IMR-90 (cell line): ENCODE measurements around the gene PRDM10. TPM values are rescaled to one million over a fixed set of nuclear protein-coding genes. Genes with fewer than 3 reads are reported as not detected.

ENCODE experiments used
- ATAC-seq: fragments of 200-7000 bp; cut with Tn5 transposase; 2 replicates; pipeline ENCODE4 v1.9.1; 2020; ENCODE audit warnings: low read depth, mild to moderate bottlenecking, moderate library complexity
- BruUV-seq: library from RNA; stranded (reverse); fragments of 400-500 nt; replicated peaks from 2 replicates; lab custom pipeline; 2021; lab: Mats Ljungman, UMichigan
- CTCF ChIA-PET: fragments of 300-600 bp; formaldehyde crosslinking; extraction: SDS; loops from one replicate; lab custom pipeline; 2021; ENCODE audit warnings: antibody characterized with exemption; lab: Yijun Ruan, JAX
- POLR2A ChIA-PET: fragments of 300-600 bp; sonication (Branson Sonifier 250); formaldehyde crosslinking; loops from one replicate; lab custom pipeline; 2022; ENCODE audit warnings: antibody characterized with exemption; ENCODE audit not compliant: unreplicated experiment; lab: Charles Lee
- DNase-seq: peaks from one replicate; pipeline ENCODE4 v3.0.0; 2013
- H2AFZ ChIP-seq: replicated peaks from 2 replicates; pipeline ENCODE3; 2013; ENCODE audit warnings: low read length, mild to moderate bottlenecking; ENCODE audit not compliant: poor library complexity
- H2AK5ac ChIP-seq: 2 replicates; pipeline ENCODE4 v1.6.1; 2013; ENCODE audit warnings: low read depth, low read length, inconsistent platforms
- H2AK9ac ChIP-seq: replicated peaks from 2 replicates; pipeline ENCODE3; 2013; ENCODE audit warnings: mild to moderate bottlenecking, low read depth, low read length, moderate library complexity; ENCODE audit not compliant: poor library complexity
- H2BK120ac ChIP-seq: 2 replicates; pipeline ENCODE4 v1.6.1; 2013; ENCODE audit warnings: low read depth, low read length, inconsistent platforms
- H2BK15ac ChIP-seq: 3 replicates; pipeline ENCODE4 v1.6.1; 2013; ENCODE audit warnings: low read depth, low read length, inconsistent platforms
- H2BK20ac ChIP-seq: 2 replicates; pipeline ENCODE4 v1.6.1; 2013; ENCODE audit warnings: low read depth, mild to moderate bottlenecking, inconsistent platforms, low read length, moderate library complexity
- H2BK5ac ChIP-seq: 2 replicates; pipeline ENCODE4 v1.6.1; 2013; ENCODE audit warnings: mild to moderate bottlenecking, low read depth, low read length, inconsistent platforms; ENCODE audit not compliant: poor library complexity, severe bottlenecking
- H3K14ac ChIP-seq: replicated peaks from 2 replicates; pipeline ENCODE4 v1.6.1; 2013; ENCODE audit warnings: low read depth, low read length, inconsistent platforms
- H3K18ac ChIP-seq: 2 replicates; pipeline ENCODE4 v1.6.1; 2013; ENCODE audit warnings: low read depth, low read length, control low read depth
- H3K23ac ChIP-seq: 2 replicates; pipeline ENCODE4 v1.6.1; 2013; ENCODE audit warnings: low read depth, low read length, inconsistent platforms
- H3K27ac ChIP-seq: 2 replicates; pipeline ENCODE4 v1.5.1; 2013; ENCODE audit warnings: mild to moderate bottlenecking, control low read depth, low read length; ENCODE audit not compliant: insufficient read depth
- H3K27me3 ChIP-seq: 2 replicates; pipeline ENCODE4 v1.6.1; 2013; ENCODE audit warnings: low read length; ENCODE audit not compliant: control insufficient read depth, insufficient read depth
- H3K36me3 ChIP-seq: 2 replicates; pipeline ENCODE4 v1.6.1; 2013; ENCODE audit warnings: low read length, mixed read lengths; ENCODE audit not compliant: control insufficient read depth, insufficient read depth
- H3K4ac ChIP-seq: 2 replicates; pipeline ENCODE4 v1.6.1; 2013; ENCODE audit warnings: low read depth, low read length, inconsistent platforms
- H3K4me1 ChIP-seq: 2 replicates; pipeline ENCODE4 v1.6.1; 2013; ENCODE audit warnings: low read length, mixed read lengths; ENCODE audit not compliant: control insufficient read depth, insufficient read depth
- H3K4me2 ChIP-seq: 2 replicates; pipeline ENCODE4 v1.6.1; 2013; ENCODE audit warnings: low read depth, mild to moderate bottlenecking, control low read depth, low read length, moderate library complexity
- H3K4me3 ChIP-seq: 2 replicates; pipeline ENCODE4 v1.5.1; 2013; ENCODE audit warnings: low read depth, mild to moderate bottlenecking, control low read depth, low read length, moderate library complexity; ENCODE audit not compliant: insufficient read depth
- H3K56ac ChIP-seq: 2 replicates; pipeline ENCODE4 v1.6.1; 2013; ENCODE audit warnings: low read length, inconsistent platforms; ENCODE audit not compliant: insufficient read depth; ENCODE audit errors: extremely low read depth
- H3K79me1 ChIP-seq, 2 experiments: 2 replicates each; pipeline ENCODE4 v1.6.1; 2013; ENCODE audit warnings: low read length in 2 of 2, inconsistent platforms in 1 of 2, low read depth in 1 of 2
- H3K9ac ChIP-seq: 2 replicates; pipeline ENCODE4 v1.6.1; 2013; ENCODE audit warnings: low read depth, low read length, control low read depth
- H3K9me1 ChIP-seq: 2 replicates; pipeline ENCODE4 v1.6.1; 2013; ENCODE audit warnings: low read length, inconsistent platforms; ENCODE audit not compliant: insufficient read depth
- H3K9me3 ChIP-seq: 2 replicates; pipeline ENCODE4 v1.6.1; 2013; ENCODE audit warnings: low read length; ENCODE audit not compliant: control insufficient read depth, insufficient read depth
- H4K20me1 ChIP-seq: 2 replicates; pipeline ENCODE4 v1.6.1; 2013; ENCODE audit warnings: low read length, inconsistent platforms; ENCODE audit not compliant: insufficient read depth
- H4K5ac ChIP-seq: 2 replicates; pipeline ENCODE4 v1.6.1; 2013; ENCODE audit warnings: mild to moderate bottlenecking, low read depth, low read length, control low read depth
- H4K8ac ChIP-seq, 2 experiments: 2 replicates each; pipeline ENCODE4 v1.6.1; 2013; ENCODE audit warnings: low read depth in 2 of 2, low read length in 2 of 2, control low read depth in 1 of 2, inconsistent platforms in 1 of 2
- H4K91ac ChIP-seq: 2 replicates; pipeline ENCODE4 v1.6.1; 2013; ENCODE audit warnings: low read depth, low read length, inconsistent platforms; ENCODE audit not compliant: insufficient read depth
- BHLHE40 ChIP-seq: fragments of 150-350 bp; IDR thresholded peaks from 2 replicates; pipeline ENCODE4 v1.6.1; 2016; ENCODE audit warnings: mild to moderate bottlenecking, low read depth, low read length
- CHD1 ChIP-seq: IDR thresholded peaks from 2 replicates; pipeline ENCODE4 v1.6.1; 2012; ENCODE audit warnings: low read depth, low read length, improper control_type of control experiment
- CTCF ChIP-seq: conservative IDR thresholded peaks from 2 replicates; pipeline ENCODE4 v1.5.1; 2012; ENCODE audit warnings: mild to moderate bottlenecking, low read depth, low read length, improper control_type of control experiment
- ELK1 ChIP-seq: fragments of 150-350 bp; IDR thresholded peaks from 2 replicates; pipeline ENCODE4 v1.6.1; 2016; ENCODE audit warnings: low read depth, mild to moderate bottlenecking, low read length, moderate library complexity, borderline replicate concordance
- FOS ChIP-seq: fragments of 150-350 bp; IDR thresholded peaks from 2 replicates; pipeline ENCODE4 v1.6.1; 2016; ENCODE audit warnings: low read depth, low read length
- MAFK ChIP-seq: IDR thresholded peaks from 2 replicates; pipeline ENCODE4 v1.6.1; 2012; ENCODE audit warnings: low read depth, low read length, improper control_type of control experiment
- MAZ ChIP-seq: IDR thresholded peaks from 2 replicates; pipeline ENCODE4 v1.6.1; 2012; ENCODE audit warnings: low read depth, mild to moderate bottlenecking, low read length, improper control_type of control experiment, moderate library complexity, borderline replicate concordance
- MXI1 ChIP-seq: IDR thresholded peaks from 2 replicates; pipeline ENCODE4 v1.6.1; 2012; ENCODE audit warnings: low read depth, mild to moderate bottlenecking, low read length, moderate library complexity, borderline replicate concordance
- NFE2L2 ChIP-seq: fragments of 150-350 bp; IDR thresholded peaks from 2 replicates; pipeline ENCODE4 v1.6.1; 2016; ENCODE audit warnings: low read depth, mild to moderate bottlenecking, low read length
- POLR2A ChIP-seq: IDR thresholded peaks from 2 replicates; pipeline ENCODE4 v1.6.1; 2012; ENCODE audit warnings: mild to moderate bottlenecking, low read depth, low read length
- RAD21 ChIP-seq: IDR thresholded peaks from 2 replicates; pipeline ENCODE4 v1.6.1; 2012; ENCODE audit warnings: low read length, improper control_type of control experiment
- RCOR1 ChIP-seq: IDR thresholded peaks from 2 replicates; pipeline ENCODE4 v1.6.1; 2012; ENCODE audit warnings: mild to moderate bottlenecking, low read length, improper control_type of control experiment; ENCODE audit not compliant: insufficient replicate concordance
- RFX5 ChIP-seq: IDR thresholded peaks from 2 replicates; pipeline ENCODE4 v1.8.0; 2012; ENCODE audit warnings: low read depth, mild to moderate bottlenecking, low read length, moderate library complexity
- SMC3 ChIP-seq: fragments of 150-350 bp; IDR thresholded peaks from 2 replicates; pipeline ENCODE4 v1.6.1; 2016; ENCODE audit warnings: low read depth, mild to moderate bottlenecking, antibody characterized with exemption, low read length, moderate library complexity
- USF2 ChIP-seq: fragments of 150-350 bp; IDR thresholded peaks from 2 replicates; pipeline ENCODE4 v1.6.1; 2017; ENCODE audit warnings: mild to moderate bottlenecking, antibody characterized with exemption, low read length, low read depth
- WGBS, 2 experiments: methylation state at CpG; one replicate each; pipeline versions ENCODE4 v1.1.5 to v1.1.7; 2013; ENCODE audit warnings: missing lambda C conversion rate in 2 of 2; ENCODE audit not compliant: insufficient read length in 1 of 2; ENCODE audit errors: extremely low coverage in 2 of 2; 5-methylcytosine and 5-hydroxymethylcytosine counted together
- dilution Hi-C: fragments of 300-500 bp; cut with HindIII; formaldehyde crosslinking; loops from one replicate; pipeline ENCODE4 v1.14.3; 2018; ENCODE audit warnings: low sequenced_read_pairs; ENCODE audit not compliant: unreplicated experiment
- in situ Hi-C: fragments of 300-500 bp; cut with MboI; formaldehyde crosslinking; loops from 3 replicates; pipeline ENCODE4 v1.14.3; 2019; ENCODE audit warnings: low sequenced_read_pairs, inconsistent platforms, mixed read lengths
- intact Hi-C: fragments of 100-400 bp; cut with micrococcal nuclease; formaldehyde crosslinking; loops from 2 replicates; pipeline ENCODE4 v1.10.0; 2022
- polyA plus RNA-seq, 3 experiments: library from polyadenylated mRNA; depleted of rRNA; stranded (reverse); fragments of >200 nt; gene quantifications; 2 replicates each; pipeline ENCODE4 v1.2.3, GENCODE V29; 2012; ENCODE audit warnings: low replicate concordance in 1 of 3
- total RNA-seq: library from RNA; depleted of rRNA; stranded (reverse); fragments of >200 nt; gene quantifications from 2 replicates; pipeline ENCODE4 v1.2.3, GENCODE V29; 2012

PRDM10 gene
- total and polyA plus RNA-seq, 2 of the 4 experiments (the other 2 are of a cell fraction): 3.1 to 6.5 TPM

- in situ Hi-C loops (no loop called here), dilution Hi-C loops (loop anchor here (25.0 kb wide), 1 partner anchor 193 kb away; no protein-coding TSS in a partner anchor), intact Hi-C loops (no loop called here)
- CTCF ChIA-PET: no interaction called here
- Histone ChIP-seq H3K9me3 (no peaks in the 10 kb centered on the region), H3K27me3 (no peaks in the 10 kb centered on the region), H2BK5ac (no peak overlapping the region), H3K14ac (no peak overlapping the region), H3K79me1 (no peaks in the 10 kb centered on the region), H3K4ac (no peak overlapping the region), H3K27ac (no peak overlapping the region), H3K56ac (no peak overlapping the region), H4K20me1 (no peaks in the 10 kb centered on the region), H4K91ac (no peak overlapping the region), H2BK20ac (no peak overlapping the region), H3K4me2 (no peak overlapping the region), H3K18ac (no peak overlapping the region), H4K8ac (no peak overlapping the region), H3K4me3 (no peak overlapping the region), H3K4me1 (no peaks in the 10 kb centered on the region; the same call in 1 of the 2 replicates), H3K36me3 (peaks cover 16% of the 10 kb centered on the region), H3K9me1 (peaks cover 6% of the 10 kb centered on the region; the same call in 1 of the 2 replicates), H3K23ac (no peak overlapping the region), H3K9ac (no peak overlapping the region), H2BK120ac (no peak overlapping the region), H4K5ac (no peak overlapping the region), H2AFZ (no peak overlapping the region), H2AK9ac (no peak overlapping the region), H2AK5ac (no peak overlapping the region), H2BK15ac (no peak overlapping the region)
- ATAC-seq (no peak), DNase-seq (no peak)
- TF ChIP-seq POLR2A (no peak), BHLHE40 (no peak), MAZ (no peak), ELK1 (no peak), CTCF (no peak), RCOR1 (no peak), NFE2L2 (no peak), FOS (no peak), SMC3 (no peak), USF2 (no peak), MXI1 (no peak), RAD21 (no peak), RFX5 (no peak), MAFK (no peak), CHD1 (no peak)
- BruUV-seq: no TSS peak
- WGBS, 2 experiments: 94% methylated on average over 6 of the region's 18 CpGs; no CpG with 5 or more reads in 1 of the 2 experiments
- POLR2A ChIA-PET: no interaction called here
These were observed 57.9 kb downstream of the PRDM10 start for GRCh38 chr11:129944696-129945095.
